Heart left ventricle (tissue), 16 donors: ENCODE results near the gene AREL1. TPM values are rescaled to one million over a fixed set of nuclear protein-coding genes. Genes with fewer than 3 reads are reported as not detected.

Experiments
- ATAC-seq, 4 donors: fragments of 200-7000 bp; cut with Tn5 transposase; one replicate each; pipeline ENCODE4 v1.9.1; 2020 to 2022; ENCODE audit warnings: moderate library complexity in 4 of 4, mild to moderate bottlenecking in 3 of 4, moderate number of reproducible peaks in 1 of 4
- DNase-seq, 5 donors: peaks; one replicate each; pipeline ENCODE4 v3.0.0-alpha.2; 2020
- H3K27ac ChIP-seq, 12 donors: fragments of 200-600 bp; sonication (generic) in 4 of 12; one replicate each; pipeline versions ENCODE4 v1.5.0 to v1.8.0; 2016 to 2022; ENCODE audit warnings: mild to moderate bottlenecking in 2 of 12
- H3K27me3 ChIP-seq, 9 donors: fragments of 200-600 bp; sonication (generic) in 2 of 9; one replicate each; pipeline versions ENCODE4 v1.5.1 to v1.8.0; 2016 to 2022; ENCODE audit warnings: mild to moderate bottlenecking in 3 of 9
- H3K36me3 ChIP-seq, 9 donors: fragments of 200-600 bp; sonication (generic) in 2 of 9; one replicate each; pipeline versions ENCODE4 v1.5.0 to v1.8.0; 2018 to 2022; ENCODE audit warnings: mild to moderate bottlenecking in 2 of 9
- H3K4me1 ChIP-seq, 12 donors: fragments of 200-600 bp; sonication (generic) in 4 of 12; one replicate each; pipeline versions ENCODE4 v1.5.0 to v1.8.0; 2016 to 2022; ENCODE audit warnings: mild to moderate bottlenecking in 3 of 12
- H3K4me3 ChIP-seq, 12 donors: fragments of 200-600 bp; sonication (generic) in 4 of 12; one replicate each; pipeline versions ENCODE4 v1.5.0 to v1.8.0; 2017 to 2022; ENCODE audit warnings: mild to moderate bottlenecking in 9 of 12, moderate library complexity in 4 of 12
- H3K9me3 ChIP-seq, 12 donors: fragments of 200-600 bp; sonication (generic) in 4 of 12; one replicate each; pipeline versions ENCODE4 v1.5.0 to v1.8.0; 2016 to 2022; ENCODE audit warnings: mild to moderate bottlenecking in 1 of 12
- POLR2A ChIP-seq, 2 donors: fragments of 450-650 bp; IDR thresholded peaks; one replicate each; pipeline ENCODE4 v1.6.1; 2017; ENCODE audit warnings: antibody characterized with exemption in 2 of 2, mild to moderate bottlenecking in 2 of 2, moderate library complexity in 2 of 2
- WGBS, 4 donors: extraction: QIAGEN DNeasy Blood & Tissue Kit in 2 of 4; methylation state at CpG; one replicate each; pipeline versions ENCODE4 v1.1.5 to v1.1.7; 2013 to 2018; 5-methylcytosine and 5-hydroxymethylcytosine counted together
- intact Hi-C, 10 donors: fragments of 100-400 bp; cut with DNase I; formaldehyde crosslinking; loops; one replicate each; pipeline versions ENCODE4 v1.11.1 to v1.14.2; 2022
- polyA plus RNA-seq, 2 donors: library from polyadenylated mRNA; stranded (reverse); fragments of 200-250 nt; gene quantifications; one replicate each; pipeline ENCODE4 v1.2.3, GENCODE V29; 2013
- total RNA-seq, 9 donors: library from RNA; depleted of rRNA in 2 of 9; stranded (reverse); fragments of >200 nt in 2 of 9; fragmentation: NEBNext Ultra II Directional in 3 of 9; extraction: Animal tissue kit (Norgen Biotek cat#: 25700) in 3 of 9; gene quantifications; one replicate each; pipeline versions ENCODE4 v1.1.0 to v1.2.4, GENCODE V29; 2016 to 2023
- TF ChIP-seq, protein P1 (sequence below), 12 donors: fragments of 200-600 bp; sonication (generic) in 4 of 12; IDR thresholded peaks; one replicate each; pipeline versions ENCODE4 v1.5.0 to v1.8.0; 2018 to 2022; ENCODE audit warnings: antibody characterized with exemption in 12 of 12, mild to moderate bottlenecking in 5 of 12
- donor health status: ischemic (EF 13 %, LVEDD 7.1; RV severe dilation, severe dysfunction).
- donor health status: healthy with polysubstance abuse.
- donor health status: DM: no; HTN: yes; CAD: no.
- donor health status: DM: no; HTN: no; CAD: no.
- donor health status: ischemic (EF 25% LVEDD 6.9; RV normal size, moderate dysfunction).
- donor health status: ischemic (EF 25% LVEDD 5.7; RV mildly dilated, moderate dysfunction).
- donor health status: healthy.
- donor health status: DM: yes; HTN: yes; CAD: no.
- donor health status: ischemic (EF 35%, LVEDD 5.7; RV mildly dilated, moderate dysfunction).
- donor health status: nonischemic (EF 11% LVEDD 7.7; RV severe dilation, severe dysfunction).
- donor health status: DM: yes; HTN: yes; CAD: no.
- donor health status: PGD.
- donor health status: ischemic (EF 29% LVEDD 5.4; RV normal size, mild dysfunction).
- donor health status: nonischemic (EF 23%, LVEDD 6.1; RV moderate dilation, normal function).

Gene AREL1
- total and polyA plus RNA-seq, 11 donors = 7.8 to 30.9 (median 22.2) TPM

DNA sequence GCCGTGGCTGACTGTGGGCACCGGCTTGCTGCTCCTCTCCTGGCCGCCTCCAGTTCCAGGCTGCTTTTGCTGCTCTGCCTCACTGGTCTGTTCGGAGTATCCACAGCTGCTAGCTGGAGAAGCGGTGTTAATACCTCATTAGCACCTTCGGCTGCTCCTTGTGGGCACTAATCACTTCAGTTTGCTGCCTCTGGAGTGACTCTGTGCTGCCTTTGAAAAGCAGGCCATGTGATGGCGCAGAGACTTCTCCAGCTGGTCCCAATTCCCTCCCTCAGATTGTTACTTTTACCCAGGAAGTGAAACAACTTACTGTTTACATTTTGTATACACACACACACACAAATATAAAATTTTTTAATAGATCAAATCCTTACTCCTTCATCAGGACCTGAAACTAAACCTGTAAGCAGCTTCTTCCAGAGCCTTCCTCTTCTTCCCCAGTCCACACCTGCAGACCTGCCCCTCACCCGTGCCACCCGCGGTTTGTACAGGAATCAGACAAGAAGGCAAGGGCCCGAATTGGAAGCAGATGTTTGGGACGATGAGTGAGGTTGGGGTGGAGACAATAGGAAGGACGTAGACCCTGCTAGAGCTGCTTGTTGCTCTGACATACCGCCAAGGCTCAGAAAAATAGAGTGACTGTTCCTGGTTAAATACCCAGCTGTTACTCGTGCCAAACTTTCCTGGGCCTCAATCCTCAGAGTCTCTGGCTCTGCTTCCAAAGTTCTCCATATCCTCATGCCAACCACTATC lies 59.3 kb downstream of the AREL1 start:
- Histone ChIP-seq H3K4me3 (no peak overlapping the region), H3K9me3 (no peaks in the 10 kb centered on the region), H3K4me1 (peaks cover 0 to 24% (median 4%) of the 10 kb centered on the region in 12 donors), H3K27me3 (no peaks in the 10 kb centered on the region), H3K27ac (no peak overlapping the region), H3K36me3 (peaks cover 0 to 24% (median 6%) of the 10 kb centered on the region in 9 donors)
- intact Hi-C loops = no loop called here
- TF ChIP-seq, protein P1, sequence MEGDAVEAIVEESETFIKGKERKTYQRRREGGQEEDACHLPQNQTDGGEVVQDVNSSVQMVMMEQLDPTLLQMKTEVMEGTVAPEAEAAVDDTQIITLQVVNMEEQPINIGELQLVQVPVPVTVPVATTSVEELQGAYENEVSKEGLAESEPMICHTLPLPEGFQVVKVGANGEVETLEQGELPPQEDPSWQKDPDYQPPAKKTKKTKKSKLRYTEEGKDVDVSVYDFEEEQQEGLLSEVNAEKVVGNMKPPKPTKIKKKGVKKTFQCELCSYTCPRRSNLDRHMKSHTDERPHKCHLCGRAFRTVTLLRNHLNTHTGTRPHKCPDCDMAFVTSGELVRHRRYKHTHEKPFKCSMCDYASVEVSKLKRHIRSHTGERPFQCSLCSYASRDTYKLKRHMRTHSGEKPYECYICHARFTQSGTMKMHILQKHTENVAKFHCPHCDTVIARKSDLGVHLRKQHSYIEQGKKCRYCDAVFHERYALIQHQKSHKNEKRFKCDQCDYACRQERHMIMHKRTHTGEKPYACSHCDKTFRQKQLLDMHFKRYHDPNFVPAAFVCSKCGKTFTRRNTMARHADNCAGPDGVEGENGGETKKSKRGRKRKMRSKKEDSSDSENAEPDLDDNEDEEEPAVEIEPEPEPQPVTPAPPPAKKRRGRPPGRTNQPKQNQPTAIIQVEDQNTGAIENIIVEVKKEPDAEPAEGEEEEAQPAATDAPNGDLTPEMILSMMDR (IDR thresholded peaks at IDR 0.05) = no peak
- TF ChIP-seq POLR2A (IDR thresholded peaks at IDR 0.05) = no peak
- 82 to 86% (median 82%) methylated on average over 15 of the region's 15 CpGs for WGBS, 4 donors
- DNase-seq = no peak
- ATAC-seq = no peak

DNA sequence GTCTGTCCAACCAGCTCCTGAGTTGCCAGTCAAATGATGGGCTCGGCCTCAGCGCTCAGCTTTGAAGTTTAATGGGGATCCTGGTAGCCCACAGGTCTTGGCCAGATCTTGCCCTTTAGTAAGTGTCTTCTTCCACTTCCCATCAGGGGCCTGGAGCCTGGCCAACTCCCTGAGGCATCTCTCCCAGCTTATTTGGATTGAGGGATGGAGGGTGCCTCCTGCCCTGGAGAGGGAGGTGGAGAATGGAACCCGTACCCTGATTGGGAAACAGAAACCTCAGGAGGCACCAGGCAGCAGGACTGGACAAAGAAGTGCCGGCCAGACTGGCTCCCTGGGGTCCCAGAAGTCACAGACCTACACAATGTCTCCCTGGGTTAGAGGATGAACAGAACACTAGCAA lies 60.3 kb downstream of the AREL1 start:
- intact Hi-C loops = no loop called here
- TF ChIP-seq, protein P1 (IDR thresholded peaks at IDR 0.05) = no peak
- no peak for TF ChIP-seq POLR2A (IDR thresholded peaks at IDR 0.05)

DNA sequence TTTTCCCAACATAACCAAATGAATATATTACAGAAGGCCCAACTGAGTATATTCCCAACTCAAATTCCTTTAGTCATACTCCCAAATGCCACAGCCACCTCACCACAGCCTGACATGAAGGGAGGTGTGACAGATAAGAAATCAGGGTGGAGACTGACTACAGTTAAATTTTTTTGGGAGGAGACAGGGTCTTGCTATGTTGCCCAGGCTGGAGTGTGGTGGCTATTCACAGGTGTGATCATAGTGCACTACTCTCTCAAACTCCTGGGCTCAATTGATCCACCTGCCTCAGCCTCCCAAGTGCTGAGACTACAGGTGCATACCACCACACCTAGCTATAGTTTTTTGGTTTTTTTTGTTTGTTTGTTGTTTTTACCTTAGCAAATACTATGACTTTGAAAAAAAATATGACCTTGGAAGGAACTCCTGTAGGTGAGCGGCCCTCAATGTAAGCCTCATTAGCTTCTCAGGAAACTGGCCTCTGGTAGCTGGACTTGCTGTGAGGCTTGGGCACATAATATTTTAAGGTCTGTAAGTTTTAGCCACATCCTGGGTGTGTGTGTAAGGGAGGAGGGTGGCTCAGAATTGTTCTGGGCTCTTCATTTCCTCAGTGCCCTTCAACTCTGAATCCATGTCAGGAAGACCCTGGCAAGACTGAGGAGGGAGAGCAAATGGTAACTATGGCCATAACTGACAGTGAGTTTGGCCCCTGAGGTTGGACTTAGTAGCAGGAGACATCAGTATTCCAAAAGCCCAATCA lies 61.8 kb downstream of the AREL1 start:
- Histone ChIP-seq H3K4me3 (no peak overlapping the region), H3K27me3 (no peaks in the 10 kb centered on the region), H3K4me1 (peaks cover 0 to 36% (median 10%) of the 10 kb centered on the region in 12 donors), H3K27ac (no peak overlapping the region), H3K36me3 (peaks cover 0 to 11% (median under 1%) of the 10 kb centered on the region in 9 donors), H3K9me3 (no peaks in the 10 kb centered on the region)
- ATAC-seq = no peak
- no peak for DNase-seq
- 91 to 100% (median 94%) methylated on average over 1 of the region's 1 CpG for WGBS, 4 donors
- intact Hi-C loops = no loop called here
- TF ChIP-seq, protein P1 (IDR thresholded peaks at IDR 0.05) = no peak
- no peak for TF ChIP-seq POLR2A (IDR thresholded peaks at IDR 0.05)

More for the DNA sequence above, 60.3 kb downstream of the AREL1 start:
- Histone ChIP-seq H3K4me3 (no peak overlapping the region), H3K4me1 (peaks cover 0 to 35% (median 10%) of the 10 kb centered on the region in 12 donors), H3K27ac (no peak overlapping the region), H3K36me3 (peaks cover 0 to 23% (median 6%) of the 10 kb centered on the region in 9 donors), H3K27me3 (no peaks in the 10 kb centered on the region), H3K9me3 (no peaks in the 10 kb centered on the region)
- 70 to 89% (median 81%) methylated on average over 3 to 4 of the region's 4 CpGs for WGBS, 4 donors
- ATAC-seq (no peak), DNase-seq (no peak)

DNA sequence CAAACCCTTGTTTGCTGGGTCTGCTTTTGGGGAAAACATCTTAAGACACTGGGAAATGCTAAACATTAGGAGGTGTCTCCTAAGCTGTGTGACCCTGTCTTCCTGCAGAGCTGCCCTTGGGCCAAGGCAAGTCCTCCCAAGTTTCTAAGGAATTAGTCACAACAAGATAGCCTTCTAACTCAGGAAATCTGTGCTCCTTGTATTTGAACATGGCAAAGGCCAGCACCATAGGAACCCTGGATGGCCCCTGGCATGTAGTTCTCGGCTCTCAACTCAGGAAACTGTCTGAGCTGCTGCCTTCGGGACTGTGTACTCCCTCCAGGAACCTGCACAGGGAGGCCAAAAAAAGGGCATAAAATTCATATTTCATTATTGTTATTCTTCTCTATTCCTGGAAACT lies 63.2 kb downstream of the AREL1 start:
- DNase-seq = no peak
- ATAC-seq = no peak
- H3K9me3 ChIP-seq = no peaks in the 10 kb centered on the region
- no peak overlapping the region for H3K4me3 ChIP-seq
- no peaks in the 10 kb centered on the region for H3K27me3 ChIP-seq
- no peak for TF ChIP-seq POLR2A (IDR thresholded peaks at IDR 0.05)
- TF ChIP-seq, protein P1 (IDR thresholded peaks at IDR 0.05) = no peak
- peaks cover 0 to 32% (median 6%) of the 10 kb centered on the region in 12 donors for H3K4me1 ChIP-seq
- WGBS, 4 donors = 67 to 76% (median 70%) methylated on average over 2 of the region's 2 CpGs
- intact Hi-C loops = loop anchor here in 1 of 10 donors (5.0 kb wide), 1 partner anchor 37 kb away; the partner anchor contains the start of gene LTBP2
- H3K36me3 ChIP-seq = peaks cover 0 to 5% (median 0%) of the 10 kb centered on the region in 9 donors
- no peak overlapping the region for H3K27ac ChIP-seq
